Smooth muscle cell (in vitro differentiated cells): ENCODE results near the gene PSMB10. TPM values are rescaled to one million over a fixed set of nuclear protein-coding genes. Genes with fewer than 3 reads are reported as not detected.

Experiments
- DNase-seq: peaks from one replicate; lab custom pipeline; 2025; ENCODE audit not compliant: unreplicated experiment; lab: John Stamatoyannopoulos, UW
- H2AFZ ChIP-seq: fragments of 200-600 bp; sonication (generic); 2 replicates; pipeline ENCODE4 v1.6.0; 2016; ENCODE audit warnings: antibody characterized with exemption, low read depth, mild to moderate bottlenecking
- H3F3A ChIP-seq: fragments of 200-600 bp; sonication (generic); 2 replicates; pipeline ENCODE4 v1.6.0; 2017; ENCODE audit warnings: antibody characterized with exemption, low read depth
- H3K27ac ChIP-seq: fragments of 200-600 bp; sonication (generic); 2 replicates; pipeline ENCODE4 v1.5.1; 2016; ENCODE audit warnings: low read depth, mild to moderate bottlenecking
- H3K27me3 ChIP-seq: fragments of 200-600 bp; sonication (generic); 2 replicates; pipeline ENCODE4 v1.6.1; 2016; ENCODE audit warnings: low read depth, mild to moderate bottlenecking
- H3K36me3 ChIP-seq: fragments of 200-600 bp; sonication (generic); 2 replicates; pipeline ENCODE4 v1.5.1; 2016; ENCODE audit warnings: low read depth
- H3K4me1 ChIP-seq: fragments of 200-600 bp; sonication (generic); 2 replicates; pipeline ENCODE4 v1.5.1; 2016; ENCODE audit warnings: low read depth
- H3K4me2 ChIP-seq: fragments of 200-600 bp; sonication (generic); 2 replicates; pipeline ENCODE4 v1.6.0; 2016; ENCODE audit warnings: mild to moderate bottlenecking
- H3K4me3 ChIP-seq: fragments of 200-600 bp; sonication (generic); 2 replicates; pipeline ENCODE4 v1.5.1; 2016; ENCODE audit warnings: mild to moderate bottlenecking
- H3K79me2 ChIP-seq: fragments of 200-600 bp; sonication (generic); 2 replicates; pipeline ENCODE4 v1.6.0; 2016; ENCODE audit warnings: low read depth, mild to moderate bottlenecking
- H3K9ac ChIP-seq: fragments of 200-600 bp; sonication (generic); 2 replicates; pipeline ENCODE4 v1.6.0; 2016; ENCODE audit warnings: low read depth
- H3K9me3 ChIP-seq: fragments of 200-600 bp; sonication (generic); replicated peaks from 2 replicates; pipeline ENCODE4 v1.5.1; 2016; ENCODE audit warnings: low read depth
- H4K20me1 ChIP-seq: fragments of 200-600 bp; sonication (generic); 2 replicates; pipeline ENCODE4 v1.6.0; 2016; ENCODE audit warnings: low read depth
- WGBS: methylation state at CpG from one replicate; pipeline ENCODE4 v1.1.7; 2016; ENCODE audit warnings: low lambda C conversion rate; 5-methylcytosine and 5-hydroxymethylcytosine counted together
- polyA plus RNA-seq: library from polyadenylated mRNA; unstranded; fragments of >200 nt; fragmentation: Nextera tagmentation; extraction: Ambion mirVana; gene quantifications from 2 replicates; pipeline ENCODE4 v1.2.1, GENCODE V29; 2016
- total RNA-seq: library from RNA; depleted of rRNA; stranded (reverse); fragments of >200 nt; gene quantifications from 2 replicates; pipeline ENCODE4 v1.2.3, GENCODE V29; 2014
- TF ChIP-seq, protein P1 (sequence below): fragments of 200-600 bp; sonication (generic); IDR thresholded peaks from 2 replicates; pipeline ENCODE4 v1.5.1; 2017; ENCODE audit warnings: borderline replicate concordance, mild to moderate bottlenecking, antibody characterized with exemption; ENCODE audit not compliant: insufficient read depth, poor library complexity, severe bottlenecking

The PSMB10 gene
- total and polyA plus RNA-seq, 2 experiments from 2014 or later = 17.3 to 38.4 TPM

DNA sequence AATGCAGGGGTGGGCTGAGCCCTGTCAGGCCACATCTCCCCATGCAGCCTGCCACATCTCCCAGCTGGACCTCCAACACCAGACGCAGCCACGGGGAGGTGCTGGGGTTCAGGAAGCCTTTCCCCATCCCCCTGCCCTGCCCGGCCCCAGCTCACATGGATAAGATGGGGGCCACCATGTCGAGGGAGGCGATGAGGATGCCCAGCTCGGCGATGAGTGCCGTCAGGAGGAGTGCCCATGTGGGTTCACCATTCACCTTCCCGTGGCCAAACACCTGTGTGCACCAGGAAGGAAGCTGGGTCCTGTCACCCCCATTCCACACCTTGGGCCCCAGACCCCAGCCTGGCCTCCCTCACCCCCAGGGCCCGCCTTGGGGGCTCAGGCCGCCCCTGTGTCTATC is 13.0 kb upstream of the PSMB10 start:
- Histone ChIP-seq H3K9ac (no peak overlapping the region), H3K36me3 (no peaks in the 10 kb centered on the region), H3K4me2 (no peak overlapping the region), H4K20me1 (peaks cover 100% of the 10 kb centered on the region), H3K79me2 (peaks cover 6% of the 10 kb centered on the region), H3F3A (peaks cover 7% of the 10 kb centered on the region), H3K9me3 (no peaks in the 10 kb centered on the region), H3K4me3 (no peak overlapping the region), H3K27ac (no peak overlapping the region), H3K27me3 (no peaks in the 10 kb centered on the region), H3K4me1 (no peaks in the 10 kb centered on the region), H2AFZ (no peak overlapping the region)
- no peak for DNase-seq
- TF ChIP-seq, protein P1, sequence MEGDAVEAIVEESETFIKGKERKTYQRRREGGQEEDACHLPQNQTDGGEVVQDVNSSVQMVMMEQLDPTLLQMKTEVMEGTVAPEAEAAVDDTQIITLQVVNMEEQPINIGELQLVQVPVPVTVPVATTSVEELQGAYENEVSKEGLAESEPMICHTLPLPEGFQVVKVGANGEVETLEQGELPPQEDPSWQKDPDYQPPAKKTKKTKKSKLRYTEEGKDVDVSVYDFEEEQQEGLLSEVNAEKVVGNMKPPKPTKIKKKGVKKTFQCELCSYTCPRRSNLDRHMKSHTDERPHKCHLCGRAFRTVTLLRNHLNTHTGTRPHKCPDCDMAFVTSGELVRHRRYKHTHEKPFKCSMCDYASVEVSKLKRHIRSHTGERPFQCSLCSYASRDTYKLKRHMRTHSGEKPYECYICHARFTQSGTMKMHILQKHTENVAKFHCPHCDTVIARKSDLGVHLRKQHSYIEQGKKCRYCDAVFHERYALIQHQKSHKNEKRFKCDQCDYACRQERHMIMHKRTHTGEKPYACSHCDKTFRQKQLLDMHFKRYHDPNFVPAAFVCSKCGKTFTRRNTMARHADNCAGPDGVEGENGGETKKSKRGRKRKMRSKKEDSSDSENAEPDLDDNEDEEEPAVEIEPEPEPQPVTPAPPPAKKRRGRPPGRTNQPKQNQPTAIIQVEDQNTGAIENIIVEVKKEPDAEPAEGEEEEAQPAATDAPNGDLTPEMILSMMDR = no peak
- 97% methylated on average over 10 of the region's 11 CpGs for WGBS

DNA sequence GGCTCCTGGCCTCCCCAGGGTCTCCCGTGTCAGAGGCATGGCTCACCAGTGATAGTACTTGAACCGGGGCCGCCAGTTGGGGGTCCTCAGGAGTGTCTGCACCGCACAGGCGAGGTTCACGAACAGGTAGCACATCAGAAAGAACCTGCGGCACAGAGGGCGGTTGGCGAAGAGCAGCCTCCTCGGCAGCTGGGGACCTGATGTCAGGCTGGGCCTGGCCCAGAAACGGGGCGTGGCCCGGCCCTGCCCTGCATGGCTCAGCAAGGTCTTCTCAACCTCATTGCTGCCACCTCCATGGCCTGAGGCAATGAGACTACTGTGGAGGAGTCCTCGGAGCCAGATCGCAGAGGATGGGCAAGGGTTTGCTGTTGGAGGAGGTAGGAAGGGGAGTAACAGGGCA is 11.4 kb upstream of the PSMB10 start:
- Histone ChIP-seq H3K4me3 (no peak overlapping the region), H3K4me1 (no peaks in the 10 kb centered on the region), H4K20me1 (peaks cover 100% of the 10 kb centered on the region), H3F3A (peaks cover 16% of the 10 kb centered on the region), H3K9me3 (no peaks in the 10 kb centered on the region), H3K36me3 (no peaks in the 10 kb centered on the region), H3K27me3 (no peaks in the 10 kb centered on the region), H2AFZ (no peak overlapping the region), H3K9ac (no peak overlapping the region), H3K4me2 (no peak overlapping the region), H3K27ac (no peak overlapping the region), H3K79me2 (no peaks in the 10 kb centered on the region)
- TF ChIP-seq, protein P1 = no peak
- DNase-seq = no peak
- WGBS = 95% methylated on average over 15 of the region's 15 CpGs

DNA sequence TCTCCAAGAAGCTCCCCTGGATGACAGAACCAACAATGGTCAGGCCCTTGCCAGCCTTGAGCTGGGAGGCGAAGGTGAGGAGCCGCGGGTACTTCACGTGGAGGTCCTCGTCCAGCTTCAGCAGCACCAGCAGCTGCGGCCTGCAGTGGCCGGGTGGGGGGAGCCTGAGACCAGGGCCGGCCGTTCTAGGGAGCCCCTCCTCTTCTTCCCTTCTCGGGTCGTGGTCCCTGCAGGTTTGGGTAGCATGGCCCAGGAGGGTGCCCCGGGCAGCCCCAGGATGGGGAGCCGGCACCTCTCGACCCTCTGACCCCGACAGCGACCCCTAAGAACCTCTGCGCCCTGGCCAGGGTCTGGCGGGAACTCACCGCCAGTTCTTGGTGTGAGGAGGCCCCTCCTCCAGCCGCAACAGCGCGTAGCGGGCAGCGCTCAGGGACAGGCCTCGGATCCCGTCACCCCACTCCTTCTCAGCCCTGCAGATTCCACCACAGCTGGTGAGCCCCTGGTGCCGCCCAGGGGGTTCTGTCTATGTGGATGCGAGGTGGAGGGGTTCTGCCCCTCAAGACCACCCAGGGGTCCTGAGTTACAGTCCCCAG is 10.4 kb upstream of the PSMB10 start:
- H3K36me3 ChIP-seq = no peaks in the 10 kb centered on the region
- no peak for DNase-seq
- no peaks in the 10 kb centered on the region for H3K9me3 ChIP-seq
- H2AFZ ChIP-seq = no peak overlapping the region
- H3F3A ChIP-seq = peaks cover 20% of the 10 kb centered on the region
- H4K20me1 ChIP-seq = peaks cover 100% of the 10 kb centered on the region
- H3K27me3 ChIP-seq = no peaks in the 10 kb centered on the region
- no peak overlapping the region for H3K4me2 ChIP-seq
- 98% methylated on average over 28 of the region's 28 CpGs for WGBS
- no peaks in the 10 kb centered on the region for H3K4me1 ChIP-seq
- no peak overlapping the region for H3K4me3 ChIP-seq
- H3K79me2 ChIP-seq = no peaks in the 10 kb centered on the region
- TF ChIP-seq, protein P1 = no peak
- H3K27ac ChIP-seq = no peak overlapping the region
- H3K9ac ChIP-seq = no peak overlapping the region

DNA sequence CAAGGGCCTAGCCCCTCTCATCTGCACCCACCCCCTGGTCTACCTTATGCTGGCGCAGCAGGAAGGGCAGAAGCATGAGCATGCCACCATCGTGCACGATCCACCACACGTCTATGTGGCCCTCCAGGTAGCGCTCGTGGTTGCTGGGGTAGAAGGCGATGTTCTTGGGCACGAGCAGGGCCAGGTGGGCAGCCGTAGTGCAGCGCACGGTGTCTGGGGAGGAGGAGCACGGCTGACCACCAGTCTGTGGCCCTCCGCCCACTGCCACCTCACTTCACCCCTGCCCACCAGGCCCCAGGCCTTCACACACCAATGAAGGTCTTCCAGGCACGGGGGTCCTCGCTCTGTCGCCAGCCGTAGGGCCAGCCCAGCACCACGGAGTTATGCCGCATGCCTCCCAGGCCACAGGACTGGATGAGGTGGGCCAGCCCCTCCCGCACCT is 9.5 kb upstream of the PSMB10 start:
- Histone ChIP-seq H3K79me2 (no peaks in the 10 kb centered on the region), H3K36me3 (no peaks in the 10 kb centered on the region), H2AFZ (no peak overlapping the region), H3K27me3 (no peaks in the 10 kb centered on the region), H3K4me3 (no peak overlapping the region), H3F3A (peaks cover 20% of the 10 kb centered on the region), H3K9me3 (no peaks in the 10 kb centered on the region), H3K27ac (no peak overlapping the region), H4K20me1 (peaks cover 100% of the 10 kb centered on the region), H3K4me1 (no peaks in the 10 kb centered on the region), H3K9ac (no peak overlapping the region), H3K4me2 (no peak overlapping the region)
- DNase-seq = no peak
- TF ChIP-seq, protein P1 = no peak
- WGBS = 98% methylated on average over 16 of the region's 20 CpGs
